GM23338 (cell line): ENCODE measurements around the gene MYADM. TPM values are rescaled to one million over a fixed set of nuclear protein-coding genes. Genes with fewer than 3 reads are reported as not detected.

Source experiments
- ATAC-seq: fragments of 200-7000 bp; cut with Tn5 transposase; 3 replicates; pipeline ENCODE4 v1.9.1; 2020
- DNase-seq: peaks from one replicate; pipeline ENCODE4 v3.0.0-alpha.2; 2015; ENCODE audit warnings: low spot score
- H2AFZ ChIP-seq: fragments of 200-600 bp; sonication (generic); 2 replicates; pipeline ENCODE4 v1.8.0; 2016; ENCODE audit warnings: antibody characterized with exemption, mild to moderate bottlenecking, moderate library complexity
- H3F3A ChIP-seq: fragments of 200-600 bp; sonication (generic); replicated peaks from 2 replicates; pipeline ENCODE4 v1.8.0; 2017; ENCODE audit warnings: antibody characterized with exemption, mixed run types, low read depth
- H3K27ac ChIP-seq: fragments of 200-600 bp; sonication (generic); 2 replicates; pipeline ENCODE4 v1.6.1; 2016; ENCODE audit warnings: low read depth
- H3K27me3 ChIP-seq: fragments of 200-600 bp; sonication (generic); 2 replicates; pipeline ENCODE4 v1.8.0; 2016; ENCODE audit warnings: mild to moderate bottlenecking, mixed run types, moderate library complexity; ENCODE audit not compliant: insufficient read depth
- H3K36me3 ChIP-seq: fragments of 200-600 bp; sonication (generic); 2 replicates; pipeline ENCODE4 v1.8.0; 2016; ENCODE audit warnings: mild to moderate bottlenecking; ENCODE audit not compliant: insufficient read depth
- H3K4me1 ChIP-seq: fragments of 200-600 bp; sonication (generic); 2 replicates; pipeline ENCODE4 v1.8.0; 2016; ENCODE audit warnings: mild to moderate bottlenecking, moderate library complexity; ENCODE audit not compliant: insufficient read depth
- H3K4me2 ChIP-seq: fragments of 200-600 bp; sonication (generic); 2 replicates; pipeline ENCODE4 v1.7.1; 2017; ENCODE audit warnings: mixed run types
- H3K4me3 ChIP-seq: fragments of 200-600 bp; sonication (generic); 2 replicates; pipeline ENCODE4 v1.6.1; 2016; ENCODE audit warnings: mixed run types
- H3K79me2 ChIP-seq: fragments of 200-600 bp; sonication (generic); replicated peaks from 2 replicates; pipeline ENCODE4 v1.8.0; 2017; ENCODE audit warnings: mild to moderate bottlenecking; ENCODE audit not compliant: insufficient read depth
- H3K9me2 ChIP-seq: fragments of 200-600 bp; sonication (generic); 2 replicates; pipeline ENCODE4 v1.8.0; 2017; ENCODE audit not compliant: insufficient read depth
- H4K20me1 ChIP-seq: fragments of 200-600 bp; sonication (generic); replicated peaks from 2 replicates; pipeline ENCODE4 v1.8.0; 2017; ENCODE audit warnings: mild to moderate bottlenecking; ENCODE audit not compliant: insufficient read depth
- H3K27ac Mint-ChIP-seq: 2 replicates; pipeline ENCODE4 v1.8.0; 2020; ENCODE audit warnings: inconsistent platforms, mild to moderate bottlenecking, moderate library complexity, mixed read lengths
- H3K27me3 Mint-ChIP-seq: 3 replicates; pipeline ENCODE4 v1.8.0; 2022; ENCODE audit warnings: low read depth, mild to moderate bottlenecking, moderate library complexity, mixed read lengths, inconsistent platforms; ENCODE audit not compliant: insufficient read depth, poor library complexity
- H3K36me3 Mint-ChIP-seq: 3 replicates; pipeline ENCODE4 v1.8.0; 2021; ENCODE audit warnings: low read depth, mild to moderate bottlenecking, inconsistent platforms, moderate library complexity, mixed read lengths
- H3K4me1 Mint-ChIP-seq: 3 replicates; pipeline ENCODE4 v1.8.0; 2020; ENCODE audit warnings: mild to moderate bottlenecking, inconsistent platforms, mixed read lengths
- H3K4me3 Mint-ChIP-seq: 3 replicates; pipeline ENCODE4 v1.8.0; 2021; ENCODE audit warnings: moderate library complexity, mild to moderate bottlenecking, inconsistent platforms, mixed read lengths
- H3K9me3 Mint-ChIP-seq: 3 replicates; pipeline ENCODE4 v1.8.0; 2020; ENCODE audit warnings: moderate library complexity, mild to moderate bottlenecking, inconsistent platforms, mixed read lengths
- CREB1 ChIP-seq: fragments of 250-450 bp; sonication (Bioruptor Pico); IDR thresholded peaks from 2 replicates; pipeline ENCODE4 v1.5.0; 2020; ENCODE audit warnings: low read depth, mild to moderate bottlenecking, moderate library complexity
- CTCF ChIP-seq, 2 experiments: fragments of 200-600 bp in 1 of 2; sonication (generic) in 1 of 2; conservative IDR thresholded peaks; 2 replicates each; pipeline versions ENCODE4 v1.5.1 to v1.6.1; 2016 to 2017; ENCODE audit warnings: antibody characterized with exemption in 2 of 2, low read depth in 2 of 2, mild to moderate bottlenecking in 2 of 2, moderate library complexity in 1 of 2
- EZH2 ChIP-seq: fragments of 200-600 bp; sonication (generic); IDR thresholded peaks from one replicate; pipeline ENCODE4 v1.8.0; 2017; ENCODE audit warnings: antibody characterized with exemption, mild to moderate bottlenecking, low read depth; ENCODE audit not compliant: unreplicated experiment
- EZH2phosphoT487 ChIP-seq: fragments of 200-600 bp; sonication (generic); IDR thresholded peaks from one replicate; pipeline ENCODE4 v1.8.1; 2018; ENCODE audit warnings: antibody characterized with exemption; ENCODE audit not compliant: unreplicated experiment
- NANOG ChIP-seq: IDR thresholded peaks from 2 replicates; pipeline ENCODE4 v1.6.1; 2016; ENCODE audit warnings: antibody characterized with exemption, borderline replicate concordance
- POLR2AphosphoS5 ChIP-seq: IDR thresholded peaks from 2 replicates; pipeline ENCODE4 v1.6.1; 2016; ENCODE audit warnings: antibody characterized with exemption, low read depth
- STAT1 ChIP-seq: IDR thresholded peaks from one replicate; pipeline ENCODE4 v1.6.1; 2016; ENCODE audit warnings: antibody characterized with exemption; ENCODE audit not compliant: unreplicated experiment
- ZNF114 ChIP-seq: fragments of 250-450 bp; sonication (Bioruptor Pico); IDR thresholded peaks from 2 replicates; pipeline ENCODE4 v1.5.0; 2020; ENCODE audit warnings: mild to moderate bottlenecking, moderate library complexity
- ZNF331 ChIP-seq: fragments of 250-450 bp; sonication (Bioruptor Pico); IDR thresholded peaks from 2 replicates; pipeline ENCODE4 v1.5.0; 2020; ENCODE audit warnings: low read depth, mild to moderate bottlenecking, moderate library complexity
- ZNF462 ChIP-seq: fragments of 250-450 bp; sonication (Bioruptor Pico); IDR thresholded peaks from 2 replicates; pipeline ENCODE4 v1.5.0; 2020; ENCODE audit warnings: mild to moderate bottlenecking, moderate library complexity
- polyA plus RNA-seq: library from polyadenylated mRNA; unstranded; fragments of >200 nt; fragmentation: Nextera tagmentation; extraction: Ambion mirVana; gene quantifications from 2 replicates; pipeline ENCODE4 v1.2.1, GENCODE V29; 2016
- total RNA-seq: library from RNA; depleted of rRNA; stranded (reverse); fragments of >200 nt; shearing (Covaris generic); gene quantifications from 2 replicates; pipeline ENCODE4 v1.2.3, GENCODE V29; 2014
- TF ChIP-seq, protein P1 (sequence below): IDR thresholded peaks from one replicate; pipeline ENCODE4 v1.6.1; 2018; ENCODE audit warnings: antibody characterized with exemption; ENCODE audit not compliant: unreplicated experiment
- TF ChIP-seq, protein P2 (sequence below): IDR thresholded peaks from 2 replicates; pipeline ENCODE4 v1.6.1; 2016; ENCODE audit warnings: antibody characterized with exemption

The MYADM gene
- total and polyA plus RNA-seq, 2 experiments from 2014 or later: 49.9 to 57.1 TPM

DNA sequence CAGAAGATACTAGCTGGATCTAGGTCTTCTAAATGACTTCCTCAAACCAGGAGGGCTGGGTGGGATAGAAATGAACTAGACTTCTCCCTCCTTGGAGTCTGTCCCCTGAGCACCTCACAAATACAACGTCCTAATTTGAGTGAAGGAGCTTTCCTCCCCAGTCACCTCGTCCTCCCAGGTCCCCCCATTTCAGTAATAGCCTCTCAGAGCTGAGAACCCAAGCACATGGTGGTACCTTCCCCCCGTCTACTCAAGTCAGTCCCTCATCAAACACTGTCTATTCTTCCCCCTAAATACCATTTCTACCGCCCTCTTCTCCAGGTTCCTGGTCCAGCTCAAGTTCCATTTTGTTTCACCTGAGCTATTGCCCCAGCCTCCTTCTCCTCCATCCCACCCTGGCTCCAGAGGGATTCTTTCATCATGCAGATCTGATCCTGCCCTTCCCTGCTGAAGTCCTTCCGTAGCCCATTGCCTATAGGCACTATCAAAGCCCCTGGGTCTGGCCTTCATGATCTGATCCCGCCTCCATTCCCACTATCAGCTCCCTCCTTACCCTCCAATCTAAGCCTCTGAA lies 9.1 kb downstream of the MYADM start:
- Mint-ChIP-seq H3K9me3 (no peaks in the 10 kb centered on the region), H3K4me1 (peaks cover 27% of the 10 kb centered on the region), H3K27ac (no peak overlapping the region), H3K27me3 (peaks cover 15% of the 10 kb centered on the region), H3K36me3 (peaks cover 25% of the 10 kb centered on the region), H3K4me3 (no peak overlapping the region; the same call in 2 of the 3 replicates)
- peaks cover 10% of the 10 kb centered on the region; the same call in 1 of the 2 replicates for H3K36me3 ChIP-seq
- no peak overlapping the region for H2AFZ ChIP-seq
- no peaks in the 10 kb centered on the region for H3K27me3 ChIP-seq
- DNase-seq (no peak), ATAC-seq (no peak)
- H3K9me2 ChIP-seq: no peaks in the 10 kb centered on the region
- H4K20me1 ChIP-seq: peaks cover 3% of the 10 kb centered on the region; the same call in 1 of the 2 replicates
- H3K79me2 ChIP-seq: peaks cover 3% of the 10 kb centered on the region; the same call in 1 of the 2 replicates
- H3K27ac ChIP-seq: no peak overlapping the region
- no peak overlapping the region for H3K4me2 ChIP-seq
- no peak overlapping the region for H3K4me3 ChIP-seq
- peaks cover 18% of the 10 kb centered on the region for H3F3A ChIP-seq
- TF ChIP-seq, protein P1, sequence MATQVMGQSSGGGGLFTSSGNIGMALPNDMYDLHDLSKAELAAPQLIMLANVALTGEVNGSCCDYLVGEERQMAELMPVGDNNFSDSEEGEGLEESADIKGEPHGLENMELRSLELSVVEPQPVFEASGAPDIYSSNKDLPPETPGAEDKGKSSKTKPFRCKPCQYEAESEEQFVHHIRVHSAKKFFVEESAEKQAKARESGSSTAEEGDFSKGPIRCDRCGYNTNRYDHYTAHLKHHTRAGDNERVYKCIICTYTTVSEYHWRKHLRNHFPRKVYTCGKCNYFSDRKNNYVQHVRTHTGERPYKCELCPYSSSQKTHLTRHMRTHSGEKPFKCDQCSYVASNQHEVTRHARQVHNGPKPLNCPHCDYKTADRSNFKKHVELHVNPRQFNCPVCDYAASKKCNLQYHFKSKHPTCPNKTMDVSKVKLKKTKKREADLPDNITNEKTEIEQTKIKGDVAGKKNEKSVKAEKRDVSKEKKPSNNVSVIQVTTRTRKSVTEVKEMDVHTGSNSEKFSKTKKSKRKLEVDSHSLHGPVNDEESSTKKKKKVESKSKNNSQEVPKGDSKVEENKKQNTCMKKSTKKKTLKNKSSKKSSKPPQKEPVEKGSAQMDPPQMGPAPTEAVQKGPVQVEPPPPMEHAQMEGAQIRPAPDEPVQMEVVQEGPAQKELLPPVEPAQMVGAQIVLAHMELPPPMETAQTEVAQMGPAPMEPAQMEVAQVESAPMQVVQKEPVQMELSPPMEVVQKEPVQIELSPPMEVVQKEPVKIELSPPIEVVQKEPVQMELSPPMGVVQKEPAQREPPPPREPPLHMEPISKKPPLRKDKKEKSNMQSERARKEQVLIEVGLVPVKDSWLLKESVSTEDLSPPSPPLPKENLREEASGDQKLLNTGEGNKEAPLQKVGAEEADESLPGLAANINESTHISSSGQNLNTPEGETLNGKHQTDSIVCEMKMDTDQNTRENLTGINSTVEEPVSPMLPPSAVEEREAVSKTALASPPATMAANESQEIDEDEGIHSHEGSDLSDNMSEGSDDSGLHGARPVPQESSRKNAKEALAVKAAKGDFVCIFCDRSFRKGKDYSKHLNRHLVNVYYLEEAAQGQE: no peak
- no peak for TF ChIP-seq ZNF331 (CRISPR knock-in tag)
- TF ChIP-seq POLR2AphosphoS5: no peak
- no peak for TF ChIP-seq ZNF462
- TF ChIP-seq CTCF (conservative IDR thresholded peaks at IDR 0.05; ENCODE audit: low read depth in 2 of 2): no peak
- TF ChIP-seq EZH2phosphoT487: no peak
- no peak for TF ChIP-seq CREB1 (CRISPR knock-in tag)
- TF ChIP-seq NANOG: no peak
- TF ChIP-seq, protein P2, sequence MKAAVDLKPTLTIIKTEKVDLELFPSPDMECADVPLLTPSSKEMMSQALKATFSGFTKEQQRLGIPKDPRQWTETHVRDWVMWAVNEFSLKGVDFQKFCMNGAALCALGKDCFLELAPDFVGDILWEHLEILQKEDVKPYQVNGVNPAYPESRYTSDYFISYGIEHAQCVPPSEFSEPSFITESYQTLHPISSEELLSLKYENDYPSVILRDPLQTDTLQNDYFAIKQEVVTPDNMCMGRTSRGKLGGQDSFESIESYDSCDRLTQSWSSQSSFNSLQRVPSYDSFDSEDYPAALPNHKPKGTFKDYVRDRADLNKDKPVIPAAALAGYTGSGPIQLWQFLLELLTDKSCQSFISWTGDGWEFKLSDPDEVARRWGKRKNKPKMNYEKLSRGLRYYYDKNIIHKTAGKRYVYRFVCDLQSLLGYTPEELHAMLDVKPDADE: no peak
- TF ChIP-seq EZH2: no peak
- no peak for TF ChIP-seq STAT1
- no peak for TF ChIP-seq ZNF114 (CRISPR knock-in tag)
- H3K4me1 ChIP-seq: peaks cover 29% of the 10 kb centered on the region
